Midbrain (tissue), 1 donor: ENCODE results near the gene GPANK1.
"Not testable (repeated sequence)": the region's sequence is repeated elsewhere in the genome, so short reads cannot be mapped to it uniquely, and the experiment has no call there.

ENCODE experiments used
- DNase-seq: peaks from one replicate; lab custom pipeline; 2025; lab: John Stamatoyannopoulos, UW

GPANK1 gene

DNA sequence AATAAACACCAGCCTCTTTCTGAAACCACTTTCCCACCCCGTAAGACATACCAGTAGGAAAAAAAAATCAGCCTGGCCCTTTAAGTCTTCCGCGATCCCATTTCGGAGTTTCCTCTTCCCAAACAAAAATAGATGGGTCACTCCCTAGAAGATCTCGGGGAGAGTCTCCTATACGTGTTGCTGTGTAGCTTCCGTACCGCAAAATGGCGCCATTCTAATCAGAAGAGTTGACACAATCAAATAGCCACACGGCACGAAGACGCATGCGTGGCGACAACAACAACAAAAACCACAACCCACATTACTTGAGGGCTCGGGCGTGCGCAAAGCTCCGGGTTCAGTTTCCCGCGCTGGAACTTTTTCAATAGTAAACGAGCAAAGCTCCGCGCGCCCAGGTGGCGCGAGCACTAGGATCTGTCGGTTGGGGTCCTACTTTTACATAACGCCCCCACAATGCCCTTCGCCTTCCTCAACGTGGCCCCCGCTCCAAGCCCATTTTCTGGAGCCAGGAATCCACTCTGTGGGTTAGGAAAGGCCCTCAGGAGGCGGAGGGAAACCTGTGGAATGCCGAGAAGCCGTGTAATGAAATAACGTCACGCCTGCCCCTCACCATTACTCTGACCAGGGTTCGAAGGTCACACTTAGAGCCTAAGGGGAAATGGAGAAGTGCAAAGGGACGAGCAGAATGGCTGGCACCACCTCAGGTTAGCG is at the start of gene GPANK1:
GPANK1 (minus strand) TSS at position 208 of the 711 bp plus-strand sequence. CDS start 519 bp downstream, outside the sequence.
- DNase-seq = peak; percentile 91

DNA sequence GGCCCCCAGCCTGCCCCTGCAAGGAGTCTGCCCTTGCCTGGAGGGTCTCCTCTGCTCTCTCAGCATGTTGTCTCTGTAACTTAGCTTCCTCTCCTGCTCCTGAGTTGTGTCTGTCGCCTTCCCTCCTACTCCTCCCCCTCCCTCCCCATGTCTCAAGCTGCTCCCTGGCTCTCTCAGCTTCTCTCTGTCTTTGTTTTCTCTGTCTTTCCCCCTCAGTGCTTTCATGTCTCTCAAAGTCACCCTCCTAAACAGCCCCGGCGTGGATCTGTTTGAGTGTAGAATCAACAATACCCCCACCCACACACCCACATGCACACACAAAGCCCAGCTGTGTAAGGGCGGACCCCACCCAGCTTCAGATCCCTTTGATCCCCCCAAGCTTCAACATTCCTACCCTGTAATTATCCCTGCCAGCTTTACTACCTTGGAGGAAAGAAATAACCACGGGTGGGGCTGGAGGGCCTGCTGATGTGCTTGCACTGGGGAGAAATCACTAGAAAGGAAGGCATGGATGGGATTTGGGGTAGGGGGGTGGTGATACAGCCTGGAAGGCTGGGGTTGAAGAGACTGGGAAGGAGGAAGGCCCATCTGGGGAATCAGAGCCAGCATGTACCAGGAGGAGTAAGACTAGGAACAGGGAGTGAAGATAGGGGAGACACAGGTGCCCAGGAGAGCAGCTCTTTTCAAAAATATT is 49.3 kb upstream of the GPANK1 start:
- DNase-seq = no peak

DNA sequence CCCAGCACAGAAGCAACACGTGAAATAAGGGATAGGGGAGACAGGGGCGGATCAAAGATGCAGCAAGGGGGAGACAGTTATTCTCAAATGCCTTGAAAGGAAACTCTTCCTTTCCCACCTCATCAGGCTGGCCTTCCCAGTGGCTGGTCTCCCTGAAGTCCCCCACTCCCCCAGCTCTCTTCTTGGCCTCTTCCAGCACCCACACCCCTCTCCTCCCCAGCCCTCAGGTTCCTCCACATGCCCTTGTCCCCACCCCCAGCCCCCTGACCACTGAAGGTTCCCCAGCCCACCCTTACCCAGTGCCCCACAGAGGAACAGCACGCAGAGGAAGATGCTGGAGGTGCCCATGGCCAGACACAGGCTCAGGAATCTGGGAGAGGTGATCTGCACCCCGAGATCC is 48.7 kb upstream of the GPANK1 start:
- no peak for DNase-seq

DNA sequence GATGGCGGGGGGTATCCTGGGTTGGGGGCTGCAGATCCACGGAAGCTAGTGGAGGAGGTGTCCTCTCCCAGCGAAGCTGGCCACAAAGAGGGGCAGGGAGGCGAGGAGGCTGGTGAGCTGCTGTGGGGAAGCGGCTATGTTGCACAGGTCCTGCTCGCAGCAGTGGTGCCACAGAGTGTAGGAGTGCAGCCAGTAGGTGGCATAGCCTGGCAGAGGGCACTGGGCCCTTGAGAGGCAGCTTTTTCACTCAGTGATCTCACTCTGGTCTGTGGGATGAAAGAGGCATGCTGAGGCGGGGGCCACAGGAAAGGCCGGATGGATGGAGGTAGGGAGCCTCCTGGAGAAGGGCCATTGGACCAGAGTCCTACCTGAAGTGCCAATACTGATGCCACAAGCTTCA is 47.5 kb upstream of the GPANK1 start:
- DNase-seq = no peak

DNA sequence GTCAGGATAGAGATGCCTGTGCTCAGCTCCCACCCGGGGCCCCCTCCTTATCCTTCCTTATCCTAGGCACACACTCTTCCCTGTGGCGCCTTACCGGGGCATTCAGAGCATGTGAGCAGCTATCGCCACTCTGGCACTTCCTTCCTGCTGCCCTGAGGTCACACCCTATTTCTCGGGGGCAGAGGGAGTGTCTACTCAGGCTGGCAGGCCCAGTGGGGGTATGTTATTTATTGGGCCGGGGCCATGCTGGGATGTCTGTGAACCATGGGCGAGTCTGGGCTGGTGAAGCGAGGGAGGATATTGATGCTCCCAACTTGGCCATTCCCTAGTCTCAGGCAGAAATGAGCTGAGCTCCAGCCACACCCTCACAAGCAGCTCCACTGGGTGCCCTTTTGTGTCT is 46.4 kb upstream of the GPANK1 start:
- no peak for DNase-seq

DNA sequence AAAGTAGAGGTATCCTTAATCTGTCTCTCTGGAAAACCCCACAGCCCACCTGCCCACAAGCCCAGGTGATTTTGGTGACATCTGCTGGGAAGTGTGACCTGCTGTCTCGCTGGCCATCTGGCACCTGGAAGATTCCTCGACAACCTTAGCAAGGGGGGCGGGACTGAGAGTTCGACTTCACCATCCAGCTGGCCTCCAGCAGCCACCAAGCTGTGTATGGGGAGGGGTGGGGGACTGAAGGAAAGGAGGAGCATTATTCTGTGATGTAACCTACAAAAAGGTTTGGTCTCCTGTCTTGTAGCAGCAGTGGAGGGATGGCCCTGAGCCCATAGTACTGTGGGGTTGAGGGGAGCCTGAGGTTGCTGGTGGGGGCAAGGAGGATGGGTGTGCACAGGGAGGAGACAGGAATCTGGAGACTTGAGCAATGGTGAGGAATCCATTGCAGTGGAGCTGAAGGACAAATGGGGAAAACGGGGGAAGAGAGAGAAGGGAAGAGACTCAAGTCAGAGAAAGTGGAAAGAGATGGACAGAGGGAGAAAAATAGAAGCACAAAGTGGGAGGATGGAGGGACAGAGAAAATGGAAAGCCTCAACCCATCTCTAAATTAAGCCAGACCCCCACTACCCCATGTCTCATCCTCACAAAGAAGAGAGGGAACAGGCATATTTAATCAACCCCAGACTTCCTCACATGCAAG is 45.9 kb upstream of the GPANK1 start:
- no peak for DNase-seq

DNA sequence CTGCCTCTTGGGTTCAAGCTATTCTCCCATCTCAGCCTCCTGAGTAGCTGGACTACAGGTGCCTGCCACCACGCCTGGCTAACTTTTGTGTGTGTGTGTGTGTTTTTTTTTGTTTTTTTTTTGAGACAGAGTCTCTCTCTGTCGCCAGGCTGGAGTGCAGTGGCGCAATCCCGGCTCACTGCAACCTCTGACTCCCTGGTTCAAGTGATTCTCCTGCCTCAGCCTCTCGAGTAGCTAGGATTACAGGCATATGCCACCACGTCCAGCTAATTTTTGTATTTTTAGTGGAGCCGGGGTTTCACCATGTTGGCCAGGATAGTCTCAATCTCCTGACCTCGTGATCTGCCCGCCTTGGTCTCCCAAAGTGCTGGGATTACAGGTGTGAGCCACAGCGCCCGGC is 44.4 kb upstream of the GPANK1 start:
- DNase-seq = not testable (repeated sequence)

DNA sequence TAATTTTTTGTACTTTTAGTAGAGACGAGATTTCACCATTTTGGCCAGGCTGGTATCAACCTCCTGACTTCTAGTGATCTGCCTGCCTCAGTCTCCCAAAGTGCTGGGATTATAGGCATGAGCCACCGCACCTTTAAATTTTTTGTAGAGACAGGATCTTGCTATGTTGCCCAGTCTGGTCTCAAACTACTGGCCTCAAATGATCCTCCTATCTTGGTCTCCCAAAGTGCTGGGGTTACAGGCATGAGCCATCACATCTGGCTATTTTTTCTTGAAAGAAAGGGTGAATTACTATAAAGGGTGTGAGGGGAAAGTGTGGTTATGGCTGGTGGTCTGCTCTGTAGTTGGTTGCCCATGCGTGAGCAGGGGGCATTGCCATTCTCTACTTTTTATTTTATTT is 43.4 kb upstream of the GPANK1 start:
- no peak for DNase-seq

DNA sequence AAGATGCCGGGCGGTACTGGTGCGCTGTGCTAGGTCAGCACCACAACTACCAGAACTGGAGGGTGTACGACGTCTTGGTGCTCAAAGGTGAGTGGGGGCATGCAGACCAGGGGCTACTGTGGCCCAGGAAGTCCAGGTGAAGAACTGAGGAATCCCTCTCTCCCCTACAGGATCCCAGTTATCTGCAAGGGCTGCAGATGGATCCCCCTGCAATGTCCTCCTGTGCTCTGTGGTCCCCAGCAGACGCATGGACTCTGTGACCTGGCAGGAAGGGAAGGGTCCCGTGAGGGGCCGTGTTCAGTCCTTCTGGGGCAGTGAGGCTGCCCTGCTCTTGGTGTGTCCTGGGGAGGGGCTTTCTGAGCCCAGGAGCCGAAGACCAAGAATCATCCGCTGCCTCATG is 42.9 kb upstream of the GPANK1 start:
- no peak for DNase-seq

DNA sequence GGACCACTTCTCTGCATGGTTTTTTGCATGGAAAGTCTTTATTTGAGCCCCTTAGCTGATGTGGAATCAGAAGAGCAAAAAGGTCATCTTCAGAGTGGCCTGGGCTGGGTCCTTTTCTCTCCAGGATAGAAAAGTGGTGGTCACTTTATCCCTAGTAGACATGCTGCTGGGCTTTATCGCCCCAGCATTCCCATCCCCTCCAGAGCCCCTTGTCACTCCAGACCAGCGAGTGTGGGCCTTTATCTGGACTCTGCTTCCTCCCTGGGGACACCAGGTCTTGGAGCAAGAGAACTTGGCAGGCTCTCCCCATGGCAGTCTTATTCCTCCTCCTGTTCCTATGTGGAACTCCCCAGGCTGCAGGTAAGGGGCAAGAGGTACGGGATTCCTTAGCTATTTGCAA is 41.8 kb upstream of the GPANK1 start, which contains the start of gene LY6G6F:
LY6G6F (plus strand) TSS at position 268 of the 400 bp plus-strand sequence; CDS start at position 309, 41 bp downstream.
- no peak for DNase-seq

DNA sequence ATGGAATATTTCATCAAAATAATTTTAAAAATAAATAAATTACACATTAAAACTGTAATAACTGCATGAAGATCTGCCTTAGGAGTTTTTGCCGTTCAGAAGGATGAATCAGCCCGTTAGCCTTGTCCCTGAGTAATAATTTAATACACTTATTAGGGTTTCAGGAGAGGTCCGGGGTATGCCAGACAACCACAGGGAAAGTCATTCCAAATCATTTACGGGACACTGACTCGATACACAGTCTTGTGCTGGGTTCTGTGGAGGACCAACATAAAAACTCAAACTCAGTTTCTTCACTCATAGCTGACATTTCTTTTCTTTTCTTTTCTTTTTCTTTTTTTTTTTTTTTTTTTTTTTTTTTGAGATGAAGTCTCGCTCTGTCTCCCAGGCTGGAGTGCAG is 41.1 kb upstream of the GPANK1 start:
- no peak for DNase-seq

DNA sequence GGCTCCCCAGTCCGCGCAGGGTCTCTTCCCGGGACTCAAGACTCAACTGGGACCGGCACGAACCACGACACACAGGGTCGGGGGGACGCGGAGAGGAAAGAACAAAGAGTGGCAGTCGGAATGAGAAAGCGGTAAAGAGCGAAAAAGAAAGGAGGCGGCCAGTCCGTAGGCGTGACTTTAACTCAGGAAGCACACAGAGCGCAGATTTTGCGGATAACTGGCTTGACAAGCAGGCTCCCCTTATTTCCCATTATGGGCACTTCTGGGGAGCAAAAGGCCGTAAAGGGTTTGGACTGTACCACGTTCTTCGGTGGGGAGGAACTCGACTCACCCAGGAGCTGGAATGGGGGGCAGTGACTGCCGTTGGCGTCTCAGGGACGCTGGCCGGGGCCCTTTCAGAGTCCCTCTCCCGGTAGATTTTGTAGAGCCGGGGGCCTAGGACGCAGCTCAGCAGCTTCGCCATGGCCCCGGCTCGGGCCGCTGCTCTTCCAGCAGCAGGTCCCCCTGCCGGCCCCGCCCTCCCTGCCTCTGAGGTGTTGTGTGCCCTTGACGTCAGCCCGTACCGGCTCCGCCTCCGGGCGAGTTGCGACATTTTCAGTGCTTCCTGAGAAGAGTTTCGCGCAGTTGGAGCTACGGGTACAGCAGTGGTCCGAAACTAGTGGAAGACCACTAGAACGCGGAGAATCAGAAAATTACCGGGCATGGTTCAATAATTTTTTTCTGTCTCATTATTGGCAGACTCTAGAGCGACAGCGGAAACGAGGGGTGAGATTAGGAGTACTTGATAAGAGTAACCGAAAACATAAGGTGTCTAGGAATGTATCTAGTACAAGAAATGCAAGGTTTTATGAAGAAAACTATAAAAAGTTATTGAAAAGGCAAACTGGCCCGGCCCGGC is 38.3 kb upstream of the GPANK1 start, which contains the start of gene ABHD16A:
ABHD16A (minus strand) TSS at position 506 of the 898 bp plus-strand sequence; CDS start at position 463, 43 bp downstream.
- peak; percentile 98 for DNase-seq

DNA sequence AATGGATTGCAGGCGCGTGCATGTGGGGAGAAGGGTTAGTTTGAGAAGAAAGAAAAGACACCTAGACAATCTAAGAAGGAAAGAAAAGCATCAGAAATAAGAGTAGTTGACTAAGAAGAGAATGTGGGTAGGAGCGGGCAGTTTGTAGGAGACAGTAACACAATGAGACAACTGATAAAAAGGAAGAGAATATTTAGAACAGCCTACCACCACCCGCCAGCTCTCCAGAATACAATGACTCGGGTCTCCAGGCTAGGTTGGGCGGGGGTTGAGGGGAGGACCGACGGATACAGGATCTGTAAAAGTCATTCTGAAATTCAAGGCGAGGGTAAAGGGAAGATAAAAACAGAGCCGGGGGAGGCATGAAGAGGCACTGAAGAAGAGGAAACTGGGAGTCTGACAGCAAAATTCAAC is 37.6 kb upstream of the GPANK1 start:
- peak; percentile 48 for DNase-seq

DNA sequence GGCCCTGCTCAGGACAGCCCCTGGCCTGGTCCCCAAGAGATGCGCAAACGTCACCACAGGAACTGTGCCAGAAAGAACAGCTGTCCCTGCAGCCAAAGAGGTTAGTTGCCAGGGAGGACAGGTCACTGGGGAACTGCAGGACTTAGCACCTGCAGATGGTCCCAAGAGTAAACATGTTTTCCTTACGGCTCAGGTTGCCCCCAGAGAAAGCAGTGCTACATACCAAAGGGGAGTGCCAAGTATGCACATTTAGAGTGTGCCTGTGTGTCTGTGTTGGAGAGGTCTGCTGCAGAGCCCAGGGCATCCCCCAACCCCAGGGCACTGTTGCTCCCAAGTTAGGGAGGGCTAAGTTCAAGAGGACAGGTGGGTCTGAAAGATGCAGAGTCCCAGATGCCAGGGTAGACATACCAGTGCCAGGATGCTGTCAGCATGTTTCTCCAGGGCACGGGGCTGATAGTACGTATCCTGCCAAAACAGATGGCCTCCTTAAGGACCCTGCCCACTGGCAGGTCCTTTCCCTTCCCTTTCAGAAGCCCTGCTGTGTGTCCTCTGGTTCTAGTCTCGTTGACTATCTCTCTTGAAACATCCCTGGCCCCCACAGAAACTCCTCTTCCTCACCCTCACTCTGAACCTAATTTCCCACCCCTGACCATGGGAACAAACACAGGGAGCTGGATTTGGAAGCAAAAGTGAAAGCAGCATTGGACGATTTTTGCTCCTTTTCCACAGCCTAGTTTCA is 37.0 kb upstream of the GPANK1 start:
- DNase-seq = no peak

DNA sequence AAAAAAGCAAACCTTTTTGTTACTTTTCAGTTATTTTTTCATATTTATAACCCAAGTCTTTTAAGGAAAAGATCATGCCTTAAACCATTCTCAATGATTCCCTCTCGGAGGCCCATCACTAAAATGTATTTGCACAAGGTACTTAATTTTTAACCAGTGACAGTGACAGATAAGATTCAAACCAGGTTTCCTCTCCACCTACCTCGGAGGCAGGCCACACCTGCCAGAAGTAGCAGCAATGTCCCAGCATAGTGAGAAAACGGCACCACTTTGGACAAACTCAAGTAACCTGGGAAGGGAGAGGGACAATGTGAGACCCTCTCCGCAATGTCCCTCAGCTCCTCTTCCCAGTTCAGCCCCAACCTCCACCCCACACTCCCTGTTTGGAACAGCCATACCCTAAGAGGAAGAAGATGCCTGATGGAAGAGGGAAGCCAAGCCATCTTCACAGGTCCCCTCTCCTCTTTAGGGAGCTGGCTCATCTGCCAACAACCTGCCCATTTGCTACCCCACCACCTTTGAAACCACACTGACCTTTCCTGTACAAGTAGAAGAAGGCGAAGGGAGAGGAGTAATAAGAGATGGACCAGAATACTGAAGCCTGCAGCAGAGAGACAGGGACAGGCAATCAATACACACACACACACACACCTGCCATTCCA is 36.1 kb upstream of the GPANK1 start:
- no peak for DNase-seq

DNA sequence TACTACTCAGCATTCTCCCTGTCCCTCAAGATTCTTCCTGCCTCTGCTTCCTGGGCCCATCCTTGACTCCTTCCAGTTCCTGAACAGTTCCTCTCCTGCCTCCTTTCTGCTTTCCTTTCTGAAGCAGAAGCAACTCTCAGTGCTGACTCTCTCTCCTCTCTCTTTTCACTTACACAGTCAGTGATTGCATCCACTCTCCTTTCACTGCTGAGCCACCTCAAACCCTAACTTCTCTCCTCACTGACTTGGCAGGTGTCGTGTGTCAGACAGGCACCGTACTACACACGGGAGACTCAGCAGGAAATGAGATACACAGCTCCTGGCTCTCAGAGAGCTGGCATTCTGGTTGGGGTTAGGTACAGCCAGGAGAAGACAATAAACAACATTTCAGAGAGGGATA is 32.8 kb upstream of the GPANK1 start:
- DNase-seq = no peak

DNA sequence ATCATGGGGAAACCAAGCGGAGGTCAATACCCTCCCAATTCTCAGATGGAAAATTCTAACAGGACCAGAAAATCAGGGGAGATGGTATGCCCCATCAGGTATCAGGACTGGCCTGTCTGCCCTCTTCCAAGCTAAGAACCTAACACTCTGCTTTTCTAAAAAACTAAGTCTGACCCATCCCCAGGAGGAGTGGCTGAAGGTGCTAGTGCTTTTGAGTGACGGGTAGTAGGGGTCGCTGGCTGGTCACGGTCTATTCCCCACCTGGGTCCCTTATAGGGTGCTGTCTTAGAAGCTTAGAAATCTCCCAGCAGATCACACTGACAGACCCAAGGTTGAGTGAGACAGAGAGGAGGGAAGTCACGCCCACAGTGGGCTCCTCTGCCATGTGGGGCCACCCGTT is 28.7 kb upstream of the GPANK1 start:
- no peak for DNase-seq

DNA sequence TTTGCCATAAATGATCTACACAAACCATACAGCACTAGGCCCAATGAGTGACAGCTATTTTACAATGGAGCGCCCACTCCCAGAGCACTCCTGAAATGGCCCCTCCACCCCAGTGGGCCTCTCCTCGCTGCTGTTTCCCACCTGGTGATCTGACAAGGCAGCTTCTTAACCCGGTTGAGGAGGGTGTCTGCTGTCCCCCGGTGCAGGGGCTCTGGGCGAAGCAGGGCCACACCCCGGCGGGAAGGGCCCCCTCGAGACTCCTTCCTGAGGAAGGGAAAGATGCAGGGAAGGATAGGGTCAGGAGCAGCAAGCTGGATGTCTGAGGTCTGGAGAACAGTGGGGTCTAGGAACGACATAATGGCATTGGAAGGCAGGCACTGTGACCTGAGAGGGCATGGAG is 28.1 kb upstream of the GPANK1 start:
- DNase-seq = no peak

DNA sequence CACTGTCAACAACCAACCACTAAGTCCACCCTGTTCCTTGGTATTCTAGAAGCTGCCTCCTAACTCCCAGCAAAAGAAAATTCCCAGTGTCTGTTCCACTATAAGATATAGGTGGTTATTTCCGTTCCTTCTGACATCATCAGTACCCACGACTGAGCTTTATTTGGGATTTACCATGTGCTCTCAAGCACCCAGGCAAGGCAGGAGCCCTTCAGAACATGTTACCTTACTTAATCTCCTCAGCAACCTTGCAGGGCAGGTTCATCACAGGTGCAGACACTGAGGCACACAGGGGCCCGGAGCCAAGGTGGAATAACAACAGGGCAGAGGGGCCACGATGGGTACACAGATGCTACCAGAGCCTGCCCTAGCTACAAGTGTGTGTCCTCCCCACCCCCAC is 27.6 kb upstream of the GPANK1 start:
- no peak for DNase-seq

DNA sequence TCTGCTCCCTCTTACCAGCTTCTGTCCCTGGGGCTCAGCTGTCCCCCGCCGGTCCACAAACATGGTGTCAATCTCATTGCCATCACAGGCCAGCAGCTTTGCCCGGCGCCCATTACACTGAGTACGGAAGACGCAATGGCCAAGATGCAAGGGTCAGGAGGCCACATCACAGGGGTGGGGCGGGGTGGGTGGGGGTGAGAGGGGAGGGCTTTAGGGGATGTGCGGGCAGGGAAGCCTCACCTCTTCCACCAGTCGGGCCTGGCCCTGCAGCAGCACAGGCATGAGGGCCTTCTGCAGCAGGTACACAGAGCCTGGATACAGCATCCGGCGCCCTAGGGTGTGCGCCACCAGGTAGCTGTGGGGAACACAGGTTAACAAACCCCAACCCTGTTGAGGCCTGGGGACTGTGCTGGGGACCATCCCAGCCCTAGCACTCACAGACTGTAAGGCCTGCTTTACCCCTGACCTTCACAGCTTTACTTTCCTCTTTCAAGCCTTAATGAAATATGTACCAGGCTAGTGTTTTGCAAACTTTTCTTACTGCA is 26.8 kb upstream of the GPANK1 start:
- DNase-seq = no peak
